OCI-LY7 (cell line): ENCODE results near the gene SLC22A12. TPM values are rescaled to one million over a fixed set of nuclear protein-coding genes. Genes with fewer than 3 reads are reported as not detected.

Source experiments
- BruUV-seq: library from RNA; stranded (reverse); fragments of 400-500 nt; replicated peaks from 2 replicates; lab custom pipeline; 2021; lab: Mats Ljungman, UMichigan
- CTCF ChIA-PET: fragments of 300-600 bp; sonication (Branson Sonifier 250); formaldehyde crosslinking; loops from one replicate; lab custom pipeline; 2022; ENCODE audit warnings: antibody characterized with exemption; ENCODE audit not compliant: unreplicated experiment; lab: Charles Lee
- POLR2A ChIA-PET: fragments of 300-600 bp; sonication (Branson Sonifier 250); formaldehyde crosslinking; loops from one replicate; lab custom pipeline; 2022; ENCODE audit warnings: antibody characterized with exemption; lab: Charles Lee
- DNase-seq: peaks from one replicate; pipeline ENCODE4 v3.0.0-alpha.2; 2015; ENCODE audit warnings: low spot score
- H2AFZ ChIP-seq: fragments of 200-600 bp; sonication (generic), shearing (Covaris generic); 2 replicates; pipeline ENCODE4 v1.6.1; 2014; ENCODE audit warnings: mild to moderate bottlenecking, antibody characterized with exemption, low read length, moderate library complexity
- H3K27ac ChIP-seq: fragments of 200-600 bp; sonication (generic); 2 replicates; pipeline ENCODE4 v1.5.1; 2014; ENCODE audit warnings: mixed run types, low read depth, mild to moderate bottlenecking, moderate library complexity, low read length, inconsistent platforms; ENCODE audit not compliant: poor library complexity, severe bottlenecking
- H3K36me3 ChIP-seq: fragments of 200-600 bp; sonication (generic); 2 replicates; pipeline ENCODE4 v1.6.1; 2014; ENCODE audit warnings: mild to moderate bottlenecking, antibody characterized with exemption, low read length, moderate library complexity, mixed read lengths; ENCODE audit not compliant: insufficient read depth
- H3K4me1 ChIP-seq: fragments of 200-600 bp; sonication (generic); 2 replicates; pipeline ENCODE4 v1.5.1; 2014; ENCODE audit warnings: mild to moderate bottlenecking, low read length; ENCODE audit not compliant: insufficient read depth, poor library complexity, severe bottlenecking
- H3K4me2 ChIP-seq: fragments of 200-600 bp; sonication (generic); 2 replicates; pipeline ENCODE4 v1.6.1; 2014; ENCODE audit warnings: mild to moderate bottlenecking, low read length
- H3K4me3 ChIP-seq: fragments of 200-600 bp; sonication (generic); 2 replicates; pipeline ENCODE4 v1.5.1; 2014; ENCODE audit warnings: mild to moderate bottlenecking, low read depth, low read length; ENCODE audit not compliant: poor library complexity, severe bottlenecking
- H3K79me2 ChIP-seq: fragments of 200-600 bp; sonication (generic); 2 replicates; pipeline ENCODE4 v1.6.1; 2016; ENCODE audit warnings: low read depth, mild to moderate bottlenecking, low read length, moderate library complexity, mixed read lengths; ENCODE audit not compliant: insufficient read depth
- H3K9me2 ChIP-seq: fragments of 200-600 bp; sonication (generic); 2 replicates; pipeline ENCODE4 v1.6.1; 2016; ENCODE audit warnings: mild to moderate bottlenecking, low read length, mixed read lengths; ENCODE audit not compliant: insufficient read depth
- H3K9me3 ChIP-seq: fragments of 200-600 bp; sonication (generic); 2 replicates; pipeline ENCODE4 v1.6.1; 2014; ENCODE audit warnings: mild to moderate bottlenecking, mixed run types, low read length, mixed read lengths
- H4K20me1 ChIP-seq: fragments of 200-600 bp; sonication (generic); 2 replicates; pipeline ENCODE4 v1.6.1; 2014; ENCODE audit warnings: mild to moderate bottlenecking, antibody characterized with exemption, low read length, moderate library complexity, mixed read lengths; ENCODE audit not compliant: insufficient read depth
- CTCF ChIP-seq: fragments of 200-600 bp; sonication (generic); conservative IDR thresholded peaks from 2 replicates; pipeline ENCODE4 v1.5.1; 2014; ENCODE audit warnings: mild to moderate bottlenecking, antibody characterized with exemption, low read length, moderate library complexity, mixed read lengths
- EZH2phosphoT487 ChIP-seq: fragments of 200-600 bp; sonication (generic); IDR thresholded peaks from 2 replicates; pipeline ENCODE4 v1.6.1; 2018; ENCODE audit warnings: low read depth, borderline replicate concordance, mild to moderate bottlenecking, mixed run types, antibody characterized with exemption, low read length, moderate library complexity, mixed read lengths
- intact Hi-C: fragments of 100-400 bp; cut with micrococcal nuclease; formaldehyde crosslinking; loops from one replicate; pipeline ENCODE4 v1.10.0; 2022; ENCODE audit not compliant: unreplicated experiment
- total RNA-seq, 2 experiments: library from RNA; depleted of rRNA in 1 of 2; stranded (reverse); fragments of >200 nt in 1 of 2; shearing (Covaris generic) in 1 of 2; gene quantifications; 2 replicates each; pipeline ENCODE4 v1.2.3, GENCODE V29; 2014 to 2022

Gene SLC22A12
- total RNA-seq, 2 experiments from 2014 or later: not detected

- Histone ChIP-seq H2AFZ (no peak overlapping the region), H3K4me3 (no peak overlapping the region), H3K4me1 (peaks cover 12% of the 10 kb centered on the region), H3K27ac (no peak overlapping the region), H3K36me3 (no peaks in the 10 kb centered on the region), H3K9me2 (no peaks in the 10 kb centered on the region), H3K4me2 (no peak overlapping the region), H3K9me3 (no peaks in the 10 kb centered on the region), H4K20me1 (no peaks in the 10 kb centered on the region), H3K79me2 (no peaks in the 10 kb centered on the region)
- no peak for DNase-seq
- BruUV-seq: no TSS peak
- ChIA-PET CTCF (no interaction called here), POLR2A (no interaction called here)
- TF ChIP-seq EZH2phosphoT487 (no peak), CTCF (no peak)
- intact Hi-C loops: no loop called here
Observed at GRCh38 chr11:64642871-64643255, 51.8 kb downstream of the SLC22A12 start.

DNA sequence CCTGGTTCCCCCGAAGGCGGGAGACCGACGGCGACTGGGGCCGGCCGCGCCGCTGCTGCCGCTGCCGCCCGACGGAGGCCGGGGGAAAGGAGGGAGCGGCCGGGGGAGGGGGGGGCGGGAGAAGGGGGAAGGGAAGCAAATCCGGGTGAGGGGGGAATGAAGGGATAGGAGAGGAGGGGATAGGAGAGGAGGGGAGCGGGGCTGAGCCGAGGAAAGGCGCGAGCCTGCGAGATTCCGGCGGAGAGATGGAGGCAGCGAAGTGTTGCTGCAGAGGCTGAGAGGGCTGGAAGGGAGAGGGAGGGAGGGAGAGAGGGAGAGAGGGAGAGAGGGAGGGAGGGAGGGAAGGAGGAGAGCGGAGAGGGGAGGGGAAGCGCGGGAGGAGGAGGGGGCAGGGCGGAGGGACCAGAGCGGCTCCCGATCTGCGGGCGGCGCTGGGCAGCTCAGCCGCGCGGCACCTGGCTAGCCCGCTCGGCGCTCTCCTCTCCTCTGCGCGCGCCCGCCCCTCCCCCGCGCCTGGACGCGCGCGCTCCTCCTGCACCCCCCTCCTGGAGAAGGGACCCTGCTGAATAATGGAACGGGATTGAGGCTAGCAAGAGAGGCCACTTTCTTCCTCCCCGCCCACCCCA is 52.3 kb downstream of the SLC22A12 start:
- TF ChIP-seq CTCF: no peak
- TF ChIP-seq EZH2phosphoT487: no peak
- no peak overlapping the region for H3K4me3 ChIP-seq
- H4K20me1 ChIP-seq: no peaks in the 10 kb centered on the region
- no peak overlapping the region for H2AFZ ChIP-seq
- BruUV-seq: no TSS peak
- DNase-seq: no peak
- no peak overlapping the region for H3K27ac ChIP-seq
- POLR2A ChIA-PET: no interaction called here
- CTCF ChIA-PET: no interaction called here
- H3K9me2 ChIP-seq: no peaks in the 10 kb centered on the region
- no peaks in the 10 kb centered on the region for H3K9me3 ChIP-seq
- no peak overlapping the region for H3K4me2 ChIP-seq
- H3K4me1 ChIP-seq: peaks cover 8% of the 10 kb centered on the region
- intact Hi-C loops: no loop called here
- no peaks in the 10 kb centered on the region for H3K79me2 ChIP-seq
- H3K36me3 ChIP-seq: no peaks in the 10 kb centered on the region

DNA sequence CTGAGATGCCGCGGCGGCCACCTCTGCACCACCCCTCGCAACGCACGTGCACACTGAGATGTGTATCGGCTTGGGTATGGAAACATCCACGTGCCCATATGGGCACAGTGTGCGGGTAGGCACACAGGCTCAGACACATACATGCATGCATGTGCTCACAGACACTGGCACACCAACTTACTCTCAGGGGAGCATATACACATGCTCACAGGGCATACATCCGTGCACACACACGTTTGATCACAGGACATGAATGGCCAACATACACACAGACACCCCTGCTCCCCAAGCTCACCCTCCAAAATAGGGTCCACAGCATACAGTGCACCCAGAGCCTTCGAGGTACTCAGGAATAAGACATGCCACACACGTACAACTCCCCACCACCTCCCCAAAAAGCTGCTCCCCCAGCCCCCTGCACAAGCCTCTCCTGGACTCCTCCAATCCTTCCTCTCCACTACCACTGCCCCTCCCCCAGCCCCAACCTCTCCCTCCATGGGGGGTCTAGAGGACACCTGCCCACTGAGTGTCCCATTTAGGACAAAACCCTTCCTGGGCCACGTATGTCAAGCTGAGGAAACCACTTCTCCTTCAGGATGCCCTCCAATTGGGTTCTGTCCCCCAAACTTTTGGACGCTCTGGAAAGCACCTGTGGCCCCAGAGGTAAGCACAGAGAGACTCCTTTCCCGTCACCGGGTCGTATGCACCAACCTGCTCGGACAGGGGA is 53.1 kb downstream of the SLC22A12 start:
- no peaks in the 10 kb centered on the region for H3K79me2 ChIP-seq
- H3K4me2 ChIP-seq: no peak overlapping the region
- H3K9me3 ChIP-seq: no peaks in the 10 kb centered on the region
- no peaks in the 10 kb centered on the region for H3K36me3 ChIP-seq
- DNase-seq: no peak
- no peak overlapping the region for H2AFZ ChIP-seq
- ChIA-PET POLR2A (no interaction called here), CTCF (no interaction called here)
- H3K4me3 ChIP-seq: no peak overlapping the region
- no peaks in the 10 kb centered on the region for H4K20me1 ChIP-seq
- H3K9me2 ChIP-seq: no peaks in the 10 kb centered on the region
- peaks cover under 1% of the 10 kb centered on the region for H3K4me1 ChIP-seq
- no TSS peak for BruUV-seq
- H3K27ac ChIP-seq: no peak overlapping the region
- TF ChIP-seq EZH2phosphoT487 (no peak), CTCF (no peak)
- intact Hi-C loops: no loop called here
